H1 (cell line): ENCODE data around the gene FRMD6.

Source experiments
- ATF3 ChIP-seq: IDR thresholded peaks from 2 replicates; pipeline ENCODE4 v1.6.1; 2011; ENCODE audit warnings: low read depth, mild to moderate bottlenecking, low read length; ENCODE audit not compliant: insufficient read depth
- CHD2 ChIP-seq: IDR thresholded peaks from 2 replicates; pipeline ENCODE4 v1.6.1; 2012; ENCODE audit warnings: low read length, improper control_type of control experiment
- CTCF ChIP-seq, 3 experiments: IDR thresholded peaks; 1 replicate in 2 of 3; 2 replicates in 1 of 3; pipeline versions ENCODE4 v1.5.1 to v1.6.1; 2011; ENCODE audit warnings: low read length in 3 of 3, mild to moderate bottlenecking in 3 of 3, inconsistent platforms in 2 of 3, low read depth in 1 of 3, moderate library complexity in 1 of 3; ENCODE audit not compliant: insufficient read depth in 1 of 3; ENCODE audit errors: control extremely low read depth in 1 of 3
- EGR1 ChIP-seq: IDR thresholded peaks from 2 replicates; pipeline ENCODE4 v1.6.1; 2011; ENCODE audit warnings: low read depth, low read length, borderline replicate concordance
- HDAC2 ChIP-seq, 2 experiments: fragments of 300-600 bp in 1 of 2; sonication (generic) in 1 of 2; IDR thresholded peaks; 2 replicates each; pipeline ENCODE4 v1.6.1; 2011 to 2012; ENCODE audit warnings: low read depth in 2 of 2, low read length in 2 of 2, mild to moderate bottlenecking in 2 of 2, moderate library complexity in 2 of 2, borderline replicate concordance in 1 of 2, inconsistent platforms in 1 of 2
- NANOG ChIP-seq: IDR thresholded peaks from 2 replicates; pipeline ENCODE4 v1.6.1; 2011; ENCODE audit warnings: low read length, low read depth, mild to moderate bottlenecking, inconsistent platforms; ENCODE audit not compliant: insufficient read depth, poor library complexity, severe bottlenecking
- POLR2A ChIP-seq, 2 experiments: IDR thresholded peaks; 1 replicate in 1 of 2; 2 replicates in 1 of 2; pipeline ENCODE4 v1.6.1; 2011; ENCODE audit warnings: low read depth in 2 of 2, low read length in 2 of 2, mild to moderate bottlenecking in 2 of 2; ENCODE audit errors: control extremely low read depth in 1 of 2
- SAP30 ChIP-seq: fragments of 300-600 bp; sonication (generic); IDR thresholded peaks from 2 replicates; pipeline ENCODE4 v1.7.1; 2012; ENCODE audit warnings: low read length, moderate library complexity, mild to moderate bottlenecking, inconsistent platforms; ENCODE audit not compliant: insufficient read depth, insufficient replicate concordance
- SP1 ChIP-seq: IDR thresholded peaks from 2 replicates; pipeline ENCODE4 v1.6.1; 2011; ENCODE audit warnings: low read depth, low read length
- TAF1 ChIP-seq: IDR thresholded peaks from 2 replicates; pipeline ENCODE4 v1.6.1; 2011; ENCODE audit warnings: mild to moderate bottlenecking, low read depth, low read length
- TEAD4 ChIP-seq: IDR thresholded peaks from 2 replicates; pipeline ENCODE4 v1.6.1; 2012; ENCODE audit warnings: low read depth, low read length, inconsistent platforms, mixed read lengths

- TF ChIP-seq POLR2A (IDR thresholded peaks at IDR 0.05; ENCODE audit: control extremely low read depth in 1 of 2, low read depth in 2 of 2, low read length in 2 of 2), result no peak
- no peak for TF ChIP-seq CTCF (IDR thresholded peaks at IDR 0.05; ENCODE audit: control extremely low read depth in 1 of 3, insufficient read depth in 1 of 3, low read depth in 1 of 3, low read length in 3 of 3)
- TF ChIP-seq SP1, result no peak
- TF ChIP-seq TEAD4, result no peak
- no peak for TF ChIP-seq EGR1
- no peak for TF ChIP-seq TAF1
- TF ChIP-seq CHD2, result no peak
- no peak for TF ChIP-seq NANOG
- TF ChIP-seq ATF3, result no peak
- TF ChIP-seq HDAC2 (IDR thresholded peaks at IDR 0.05; ENCODE audit: borderline replicate concordance in 1 of 2, low read depth in 2 of 2, low read length in 2 of 2), result no peak
- no peak for TF ChIP-seq SAP30
Measured at GRCh38 chr14:51614707-51615106, 37.0 kb upstream of the FRMD6 start.
